Left colon (tissue), 2 donors: ENCODE data around the gene GRHL3. TPM values are rescaled to one million over a fixed set of nuclear protein-coding genes. Genes with fewer than 3 reads are reported as not detected.
"Not testable (repeated sequence)": the region's sequence is repeated elsewhere in the genome, so short reads cannot be mapped to it uniquely, and the experiment has no call there.

Experiments
- ATAC-seq: fragments of 200-7000 bp; cut with Tn5 transposase; one replicate; pipeline ENCODE4 v1.9.1; 2020; ENCODE audit warnings: mild to moderate bottlenecking, moderate library complexity
- DNase-seq, 2 donors: peaks; one replicate each; pipeline ENCODE4 v3.0.0-alpha.2; 2020
- intact Hi-C, 2 donors: fragments of 100-400 bp; cut with DNase I in 1 of 2; cut with micrococcal nuclease in 1 of 2; formaldehyde crosslinking; loops; one replicate each; pipeline versions ENCODE4 v1.11.2 to v1.14.0; 2022; cut with DNase I, micrococcal nuclease
- long read RNA-seq: library from polyadenylated mRNA; unstranded; transcript quantifications from one replicate; pipeline ENCODE4 v2.0.0, GENCODE V29; 2021
- total RNA-seq, 2 donors: library from RNA; stranded (reverse); fragmentation: NEBNext Ultra II Directional; extraction: Animal tissue kit (Norgen Biotek cat#: 25700); gene quantifications; one replicate each; pipeline ENCODE4 v1.2.1, GENCODE V29; 2021
- donor health status: DM: no; HTN: no; CAD: no.
- donor health status: DM: yes; HTN: yes; CAD: no.

GRHL3 gene
- total RNA-seq = under 1 TPM in 1 of 2 donors, not detected in 1; 0.45 TPM
- long read RNA-seq, partial matches to known transcripts = 0 of 3 reads
- long read RNA-seq, other reads (novel, unspliced or antisense) = 3 of 3 reads

GRCh38 chr1:24319312-24319863 lies at the start of gene GRHL3:
Gene GRHL3 (plus strand): TSS chr1:24319357. CDS start chr1:24319552, 195 bp downstream.
- peak; percentile 71 for ATAC-seq
- intact Hi-C loops = no loop called here
- peak; percentile 50 to 58 for DNase-seq

GRCh38 chr1:24274203-24275103 lies 44.7 kb upstream of the GRHL3 start:
- intact Hi-C loops, DNase-seq: not testable (repeated sequence)
- ATAC-seq = peak; percentile 37

- intact Hi-C loops = no loop called here
- no peak for ATAC-seq
- DNase-seq = no peak
Observed at GRCh38 chr1:24275104-24275410, 44.1 kb upstream of the GRHL3 start.

- intact Hi-C loops = no loop called here
- no peak for DNase-seq
- ATAC-seq = no peak
Observed at GRCh38 chr1:24275510-24275909, 43.6 kb upstream of the GRHL3 start.

GRCh38 chr1:24276791-24277190 lies 42.4 kb upstream of the GRHL3 start:
- peak; percentile 31 for ATAC-seq
- DNase-seq = no peak
- intact Hi-C loops = no loop called here

GRCh38 chr1:24277420-24278169 lies 41.6 kb upstream of the GRHL3 start:
- no peak for ATAC-seq
- intact Hi-C loops = no loop called here
- DNase-seq = no peak

GRCh38 chr1:24278726-24279125 lies 40.4 kb upstream of the GRHL3 start:
- ATAC-seq (no peak), DNase-seq (no peak)
- intact Hi-C loops = no loop called here

- DNase-seq (no peak), ATAC-seq (no peak)
- intact Hi-C loops = no loop called here
Observed at GRCh38 chr1:24279590-24280232, 39.4 kb upstream of the GRHL3 start.

GRCh38 chr1:24281591-24281990 lies 37.6 kb upstream of the GRHL3 start:
- intact Hi-C loops = no loop called here
- DNase-seq = no peak
- ATAC-seq = no peak

GRCh38 chr1:24282491-24282890 lies 36.7 kb upstream of the GRHL3 start:
- ATAC-seq = no peak
- intact Hi-C loops = no loop called here
- no peak for DNase-seq

- DNase-seq = peak in 1 of 2 donors; percentile 52
- intact Hi-C loops = no loop called here
- peak; percentile 90 for ATAC-seq
Observed at GRCh38 chr1:24283326-24284155, 35.6 kb upstream of the GRHL3 start.

GRCh38 chr1:24284156-24284471 lies 35.0 kb upstream of the GRHL3 start:
- ATAC-seq (no peak), DNase-seq (no peak)
- intact Hi-C loops = no loop called here

GRCh38 chr1:24285231-24285630 lies 33.9 kb upstream of the GRHL3 start:
- DNase-seq (no peak), ATAC-seq (no peak)
- intact Hi-C loops = no loop called here

GRCh38 chr1:24286246-24287010 lies 32.7 kb upstream of the GRHL3 start:
- DNase-seq = no peak
- ATAC-seq = no peak
- intact Hi-C loops = no loop called here

GRCh38 chr1:24287779-24288178 lies 31.4 kb upstream of the GRHL3 start:
- DNase-seq, intact Hi-C loops, ATAC-seq: not testable (repeated sequence)

GRCh38 chr1:24288479-24288878 lies 30.7 kb upstream of the GRHL3 start:
- intact Hi-C loops = no loop called here
- ATAC-seq = no peak
- DNase-seq = no peak

- peak; percentile 94 for ATAC-seq
- intact Hi-C loops = no loop called here
- peak; percentile 82 to 83 for DNase-seq
Observed at GRCh38 chr1:24289937-24290595, 29.1 kb upstream of the GRHL3 start.
